ENCODE data around the gene NPHP4.

NPHP4 gene

GRCh38 chr1:5992026-5992813, at the start of gene NPHP4:
NPHP4 (minus strand) TSS chr1:5992425; CDS start chr1:5986289, 6,136 bp downstream.
- peak; percentile 92 for DNase-seq

GRCh38 chr1:6041432-6042062, 49.3 kb upstream of the NPHP4 start:
- DNase-seq = no peak

DNA sequence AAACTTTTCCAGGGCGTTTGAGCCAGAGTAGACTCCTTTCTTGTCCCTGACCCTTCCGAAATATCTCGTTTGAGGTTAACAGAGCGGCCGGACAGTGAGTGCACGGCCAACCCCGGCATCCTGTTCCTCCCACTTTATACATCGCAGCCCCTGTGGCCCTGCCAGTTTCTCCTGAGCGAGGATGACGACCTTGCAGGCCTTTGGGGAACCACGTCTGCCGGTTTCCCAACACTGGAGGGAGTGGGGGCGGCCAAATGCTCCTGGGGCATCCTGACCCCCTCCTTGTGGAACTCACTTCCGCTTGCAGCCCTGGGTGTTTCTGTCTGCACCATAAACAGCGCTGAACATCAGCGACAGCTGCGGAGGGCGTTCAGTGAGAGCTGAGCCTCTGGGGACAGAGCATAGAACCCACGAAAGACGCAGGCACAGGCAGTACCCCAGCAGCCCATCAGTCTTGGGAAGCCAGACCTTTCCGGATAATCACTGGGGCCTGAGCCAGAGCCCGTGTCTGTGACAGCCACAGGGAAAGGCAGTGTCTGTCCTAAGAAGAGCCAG, 48.7 kb upstream of the NPHP4 start:
- DNase-seq = no peak

DNA sequence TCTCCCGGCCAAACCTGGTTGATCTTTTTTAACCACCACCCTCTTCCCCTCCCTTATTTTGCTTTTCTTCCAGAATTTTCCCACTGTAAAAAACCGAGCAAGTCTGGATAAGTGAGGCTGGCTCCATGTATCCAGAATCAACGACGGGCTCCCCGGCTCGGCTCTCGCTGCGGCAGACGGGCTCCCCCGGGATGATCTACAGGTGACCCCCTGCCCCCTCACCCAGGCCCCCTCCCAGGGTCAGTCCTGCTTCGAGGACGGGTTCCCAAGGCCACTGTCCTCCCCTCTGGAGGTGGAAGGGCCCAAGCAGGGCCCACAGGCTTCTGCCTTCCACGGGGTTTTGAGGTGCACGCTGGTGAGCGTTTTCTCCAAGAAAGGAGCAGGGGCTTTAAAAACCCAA, 48.2 kb upstream of the NPHP4 start:
- DNase-seq = no peak

DNA sequence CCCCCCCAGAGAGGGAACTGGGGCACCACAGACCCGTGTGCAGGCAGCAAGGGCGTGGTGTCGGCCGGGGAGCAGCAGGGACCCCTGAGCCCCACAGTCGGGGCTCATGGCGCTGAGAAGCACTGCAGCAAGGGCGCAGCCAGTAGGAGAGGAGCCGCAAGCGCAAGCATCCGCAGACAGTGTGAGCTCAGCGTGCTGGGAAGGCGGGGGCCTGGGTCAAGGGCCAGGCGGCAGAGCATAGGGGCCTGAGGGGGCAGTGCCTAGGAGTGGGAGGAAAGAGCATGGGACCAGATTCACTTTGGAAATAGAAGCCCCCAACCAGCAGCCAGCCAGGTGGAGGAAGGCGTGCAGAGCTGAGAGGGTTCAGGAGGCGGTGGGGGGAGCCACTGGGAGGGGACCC, 46.8 kb upstream of the NPHP4 start:
- DNase-seq = no peak

- no peak for DNase-seq
These were observed 46.4 kb upstream of the NPHP4 start for GRCh38 chr1:6038603-6039002.

- DNase-seq = no peak
These were observed 45.1 kb upstream of the NPHP4 start for GRCh38 chr1:6037338-6037762.

GRCh38 chr1:6035719-6036118, 43.5 kb upstream of the NPHP4 start:
- DNase-seq = no peak

- no peak for DNase-seq
These were observed 43.1 kb upstream of the NPHP4 start for GRCh38 chr1:6035303-6035702.

GRCh38 chr1:6034750-6035096, 42.5 kb upstream of the NPHP4 start:
- DNase-seq = no peak

DNA sequence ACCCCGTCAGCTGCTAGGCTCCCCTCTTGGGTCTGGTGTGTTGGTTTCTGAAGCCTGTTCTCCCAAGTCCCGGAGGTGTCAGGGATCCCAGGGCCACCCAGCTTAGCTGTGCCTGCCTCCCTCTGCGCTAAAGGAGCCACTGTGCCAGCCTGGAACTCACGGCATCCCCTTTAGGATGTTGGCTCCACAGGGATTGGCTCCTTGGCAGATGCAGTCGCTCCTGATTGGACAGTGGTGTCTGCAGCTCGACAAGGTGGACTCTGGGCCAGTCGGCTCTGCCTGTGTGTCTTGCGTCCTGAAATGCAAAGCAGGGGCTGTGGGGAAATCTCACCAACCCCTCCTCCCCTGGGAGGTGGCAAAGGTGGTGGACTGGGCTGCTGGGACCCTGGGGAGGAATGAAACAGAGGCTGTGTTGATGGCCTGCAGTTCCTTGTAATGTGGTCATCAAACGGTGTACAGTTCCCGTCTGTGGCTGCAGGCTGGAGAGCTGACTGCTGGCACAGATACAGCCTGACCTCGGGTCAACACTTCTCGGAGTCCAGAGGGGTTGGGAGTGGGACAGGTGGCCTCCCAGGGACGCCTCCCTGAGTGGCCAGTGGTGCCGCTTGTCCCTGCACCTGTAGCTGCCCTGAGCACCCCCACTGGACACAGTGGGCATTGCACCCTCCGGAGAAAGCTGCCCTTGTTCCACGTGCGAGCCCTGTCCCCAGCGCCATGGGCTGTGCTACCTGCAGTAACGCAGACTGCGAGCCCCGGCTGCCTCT, 41.9 kb upstream of the NPHP4 start:
- DNase-seq = peak; percentile 3

DNA sequence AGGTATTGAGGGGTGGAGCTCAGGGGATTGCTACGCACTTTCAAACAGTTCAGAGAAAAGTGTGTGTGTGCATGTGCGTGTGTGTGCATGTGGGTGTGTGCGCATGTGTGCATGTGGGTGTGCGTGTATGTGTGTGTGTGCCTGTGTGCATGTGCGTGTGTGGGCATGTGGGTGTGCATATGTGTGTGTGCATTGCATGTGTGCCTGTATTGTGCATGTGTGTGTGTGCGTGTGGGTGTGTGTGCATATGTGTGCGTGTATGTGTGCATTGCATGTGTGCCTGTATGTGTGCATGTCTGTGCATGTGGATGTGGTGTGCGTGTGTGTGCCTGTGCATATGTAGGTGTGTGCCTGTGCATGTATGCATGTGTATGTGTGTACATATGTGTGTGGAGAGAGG, 40.9 kb upstream of the NPHP4 start:
- DNase-seq = no peak

- DNase-seq = no peak
These were observed 38.5 kb upstream of the NPHP4 start for GRCh38 chr1:6030547-6031261.

DNA sequence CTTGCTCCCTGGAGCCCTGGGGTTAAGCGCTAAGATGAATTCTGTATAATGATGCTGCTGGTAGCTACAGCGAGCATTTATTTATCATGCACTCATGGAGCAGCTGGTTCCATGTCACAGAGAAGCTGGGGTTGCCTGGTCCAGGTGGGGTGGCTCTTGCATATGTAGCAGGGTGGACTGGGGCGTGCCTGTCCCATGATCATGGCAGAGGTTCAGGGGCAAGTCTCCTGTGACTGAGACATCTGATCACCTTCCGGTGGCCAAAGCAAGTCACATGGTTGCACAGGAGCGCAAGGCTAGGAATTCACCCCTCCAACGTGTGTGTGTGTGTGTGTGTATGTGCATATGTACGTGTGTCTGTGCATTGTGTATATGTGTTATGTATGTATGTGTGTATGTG, 37.9 kb upstream of the NPHP4 start:
- no peak for DNase-seq

DNA sequence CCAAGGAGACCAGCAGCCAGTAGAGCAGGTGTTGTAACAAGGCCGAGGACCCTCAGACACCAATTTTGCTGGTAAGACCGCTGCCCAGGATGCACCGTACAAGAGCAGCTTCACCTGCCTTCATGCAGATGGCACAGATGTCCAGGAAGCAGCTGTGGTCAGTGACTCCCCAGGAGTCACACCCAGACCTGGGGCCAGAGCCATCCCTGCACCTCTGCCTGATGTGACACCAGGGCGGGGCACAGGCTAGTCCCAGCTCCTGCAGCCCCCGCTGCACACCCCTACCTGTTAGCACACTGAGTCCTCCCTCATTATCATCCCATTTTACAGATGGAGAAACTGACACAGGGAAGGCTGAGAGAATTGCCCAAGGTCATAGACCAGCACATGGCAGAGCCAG, 37.1 kb upstream of the NPHP4 start:
- no peak for DNase-seq

DNA sequence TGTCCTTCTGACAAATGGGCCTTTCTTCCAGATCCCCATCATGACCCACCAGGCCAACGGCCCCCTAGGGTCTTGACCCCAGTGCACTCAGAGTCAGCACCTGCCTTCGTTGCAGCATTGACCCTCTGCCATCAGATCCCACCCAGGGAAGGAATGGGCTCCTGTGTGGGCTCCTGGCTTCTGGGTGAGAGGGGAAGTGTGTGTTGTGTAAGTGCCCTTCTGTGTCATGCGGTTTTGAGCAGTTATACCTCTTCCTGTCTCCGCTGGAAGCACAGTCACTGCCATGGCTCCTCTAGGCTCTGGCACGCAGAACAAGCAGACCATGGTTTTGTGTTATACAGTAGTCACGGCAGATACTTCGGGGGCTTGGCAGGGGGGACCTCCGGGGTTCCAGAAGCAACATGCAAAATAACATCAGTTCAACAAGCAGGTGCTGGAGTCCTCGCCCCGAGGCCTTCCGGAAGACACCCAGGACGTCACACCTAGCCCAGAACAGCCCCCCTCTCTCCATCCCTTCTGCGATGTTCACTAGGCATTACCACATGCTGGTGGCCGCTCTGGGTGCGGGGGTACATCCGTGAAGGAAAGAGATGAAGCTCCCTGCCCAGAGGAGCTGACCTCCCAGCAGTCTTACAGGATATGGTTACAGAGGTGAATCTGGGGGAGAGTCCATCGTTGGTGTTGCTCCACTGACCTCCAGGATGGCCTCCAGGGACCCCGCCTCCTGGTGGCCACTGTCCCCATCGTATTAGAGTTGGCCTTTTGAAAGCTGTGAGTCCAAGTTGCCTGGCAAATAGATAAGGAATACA, 36.0 kb upstream of the NPHP4 start:
- DNase-seq = no peak

DNA sequence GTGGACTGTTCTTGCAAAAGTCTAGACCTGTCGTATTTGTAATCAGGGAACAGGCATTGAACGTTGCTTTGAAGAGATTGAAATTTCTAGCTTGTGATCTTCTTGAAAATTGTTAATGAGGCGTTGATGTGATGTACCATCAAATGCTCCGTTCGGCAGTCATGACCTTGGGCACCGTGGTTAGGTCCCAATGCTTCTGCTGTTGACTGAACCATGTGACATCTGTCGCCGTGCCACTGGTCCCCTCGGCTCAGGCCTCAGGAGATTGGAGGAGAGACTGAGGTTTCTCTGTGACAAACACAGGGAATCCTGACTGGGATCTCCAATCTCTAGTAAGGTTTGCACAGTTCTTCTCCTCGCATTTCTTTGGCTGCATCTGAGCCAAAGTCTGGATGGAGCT, 35.4 kb upstream of the NPHP4 start:
- DNase-seq = no peak

DNA sequence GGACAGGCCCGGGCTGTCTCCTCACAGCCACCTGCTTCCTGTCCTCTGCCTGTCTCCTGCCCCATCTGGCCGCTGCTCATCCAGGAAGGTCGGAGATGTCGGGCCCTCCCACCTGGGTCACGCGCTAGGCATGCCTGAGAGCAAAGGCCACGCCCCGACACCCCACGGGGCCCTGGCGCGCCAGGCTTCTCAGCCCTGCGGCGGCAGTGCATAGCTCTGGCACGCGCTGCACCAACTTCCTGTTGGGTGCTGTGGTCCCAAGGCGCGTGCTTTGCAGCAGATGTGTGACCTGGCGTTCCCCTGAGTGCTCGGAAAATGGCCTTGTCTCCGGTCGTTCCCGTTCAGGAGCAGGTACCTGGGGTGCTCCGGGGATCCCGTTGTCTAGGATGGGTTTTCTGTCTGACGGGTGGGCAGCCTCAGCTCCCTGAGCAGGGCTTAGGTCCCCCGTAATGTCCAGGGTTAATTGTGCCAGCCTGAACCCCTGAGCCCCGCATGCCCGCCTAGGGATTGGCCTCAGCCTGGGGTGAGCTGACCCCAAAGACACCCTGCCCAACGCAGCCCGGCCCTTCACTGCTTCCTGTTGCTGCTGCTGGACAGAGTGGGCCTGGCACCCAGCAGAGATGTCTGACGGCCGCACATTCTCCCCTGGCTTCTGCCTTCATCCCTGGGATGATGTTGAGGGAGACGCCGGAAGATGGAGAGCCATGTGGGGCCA, 34.0 kb upstream of the NPHP4 start:
- no peak for DNase-seq

DNA sequence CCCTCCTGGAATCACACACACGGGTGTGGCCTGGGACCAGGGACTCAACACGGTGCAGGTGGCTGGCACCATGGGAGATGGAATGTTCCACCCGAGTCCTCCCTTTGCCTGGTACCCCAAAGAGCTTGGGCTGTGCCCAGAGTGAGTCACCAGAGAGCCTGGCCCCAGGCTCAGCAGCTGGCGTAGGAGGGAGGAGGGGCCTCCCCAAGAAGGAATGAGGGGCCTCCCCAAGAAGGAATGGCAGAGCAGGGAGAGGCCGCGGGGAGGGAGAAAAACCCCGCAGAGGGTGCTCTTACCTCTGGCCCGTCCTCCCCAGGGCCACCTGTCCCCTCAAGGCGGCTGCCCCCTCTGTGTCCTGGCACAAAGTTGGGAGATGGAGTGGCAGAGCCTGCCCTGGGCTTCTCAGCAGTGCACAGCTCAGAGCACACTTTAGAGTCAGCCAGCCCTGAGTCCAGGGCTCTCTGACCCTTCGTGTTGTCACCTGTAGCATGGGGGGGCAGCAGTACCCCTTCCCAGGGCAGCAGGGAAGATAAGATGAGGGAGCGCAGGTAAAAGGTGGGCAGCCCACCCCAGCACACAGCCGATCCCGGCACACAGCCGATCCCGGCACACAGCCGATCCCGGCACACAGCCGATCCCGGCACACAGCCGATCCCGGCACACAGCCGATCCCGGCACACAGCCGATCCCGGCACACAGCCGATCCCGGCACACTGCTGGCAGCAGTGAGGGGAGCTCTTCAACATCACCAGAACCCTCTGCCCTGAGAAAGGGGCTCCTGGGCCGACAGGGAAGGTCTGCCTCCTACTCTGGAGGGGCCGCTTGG, 33.3 kb upstream of the NPHP4 start:
- no peak for DNase-seq

GRCh38 chr1:6024376-6024775, 32.2 kb upstream of the NPHP4 start:
- DNase-seq = no peak

DNA sequence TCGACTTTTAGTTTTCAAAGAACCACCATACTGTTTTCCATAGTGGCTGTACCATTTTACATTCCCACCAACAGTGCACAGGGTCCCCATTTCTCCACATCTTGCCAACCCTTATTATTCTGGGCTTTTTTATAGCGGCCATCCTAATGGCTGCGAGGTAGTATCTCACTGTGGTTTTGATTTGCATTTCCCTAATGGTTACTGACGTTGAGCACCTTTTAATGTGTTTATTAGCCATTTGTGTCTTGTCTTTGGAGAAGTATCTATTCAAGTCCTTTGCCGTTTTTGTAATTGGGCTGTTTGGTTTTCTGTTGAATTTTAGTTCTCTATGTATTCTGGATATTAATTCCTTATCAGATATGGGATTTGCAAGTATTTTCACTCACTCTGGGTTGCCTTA, 31.1 kb upstream of the NPHP4 start:
- no peak for DNase-seq

Measured in NCI-H748 treated with DMSO at 0.1 percent for 48 hours (cell line).